LNCaP clone FGC (cell line): ENCODE data around the gene TRPC3.

Experiments
- DNase-seq: peaks from one replicate; pipeline ENCODE4 v3.0.0-alpha.2; 2011; ENCODE audit warnings: low read depth
- H3K4me3 ChIP-seq: 2 replicates; pipeline ENCODE4 v1.5.1; 2011; ENCODE audit warnings: mild to moderate bottlenecking, low read depth, low read length, control low read depth
- TF ChIP-seq, protein P1 (sequence below): IDR thresholded peaks from 2 replicates; pipeline ENCODE4 v1.5.1; 2012; ENCODE audit warnings: mild to moderate bottlenecking; ENCODE audit not compliant: control insufficient read depth, insufficient read depth; ENCODE audit errors: extremely low read depth

The TRPC3 gene

DNA sequence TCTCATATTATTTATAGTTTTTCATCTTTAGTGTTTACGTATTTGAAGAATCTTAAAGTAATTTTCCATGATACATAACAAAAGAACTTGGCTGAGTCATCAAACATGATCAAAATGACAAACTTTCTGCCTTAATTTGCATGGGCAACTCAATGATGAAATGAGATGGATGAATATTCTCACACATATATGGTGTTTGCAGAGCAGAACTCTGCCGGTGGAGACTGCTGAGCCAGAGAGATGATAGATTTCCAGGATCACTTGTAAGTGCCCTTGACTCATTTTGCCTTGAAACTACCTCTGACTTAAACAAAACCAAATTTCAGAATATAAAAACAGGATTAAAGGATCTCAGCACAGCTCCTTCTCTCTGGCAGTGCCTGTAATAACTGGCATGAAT, 38.2 kb downstream of the TRPC3 start:
- TF ChIP-seq, protein P1, sequence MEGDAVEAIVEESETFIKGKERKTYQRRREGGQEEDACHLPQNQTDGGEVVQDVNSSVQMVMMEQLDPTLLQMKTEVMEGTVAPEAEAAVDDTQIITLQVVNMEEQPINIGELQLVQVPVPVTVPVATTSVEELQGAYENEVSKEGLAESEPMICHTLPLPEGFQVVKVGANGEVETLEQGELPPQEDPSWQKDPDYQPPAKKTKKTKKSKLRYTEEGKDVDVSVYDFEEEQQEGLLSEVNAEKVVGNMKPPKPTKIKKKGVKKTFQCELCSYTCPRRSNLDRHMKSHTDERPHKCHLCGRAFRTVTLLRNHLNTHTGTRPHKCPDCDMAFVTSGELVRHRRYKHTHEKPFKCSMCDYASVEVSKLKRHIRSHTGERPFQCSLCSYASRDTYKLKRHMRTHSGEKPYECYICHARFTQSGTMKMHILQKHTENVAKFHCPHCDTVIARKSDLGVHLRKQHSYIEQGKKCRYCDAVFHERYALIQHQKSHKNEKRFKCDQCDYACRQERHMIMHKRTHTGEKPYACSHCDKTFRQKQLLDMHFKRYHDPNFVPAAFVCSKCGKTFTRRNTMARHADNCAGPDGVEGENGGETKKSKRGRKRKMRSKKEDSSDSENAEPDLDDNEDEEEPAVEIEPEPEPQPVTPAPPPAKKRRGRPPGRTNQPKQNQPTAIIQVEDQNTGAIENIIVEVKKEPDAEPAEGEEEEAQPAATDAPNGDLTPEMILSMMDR: no peak
- no peak for DNase-seq
- H3K4me3 ChIP-seq: no peak overlapping the region

DNA sequence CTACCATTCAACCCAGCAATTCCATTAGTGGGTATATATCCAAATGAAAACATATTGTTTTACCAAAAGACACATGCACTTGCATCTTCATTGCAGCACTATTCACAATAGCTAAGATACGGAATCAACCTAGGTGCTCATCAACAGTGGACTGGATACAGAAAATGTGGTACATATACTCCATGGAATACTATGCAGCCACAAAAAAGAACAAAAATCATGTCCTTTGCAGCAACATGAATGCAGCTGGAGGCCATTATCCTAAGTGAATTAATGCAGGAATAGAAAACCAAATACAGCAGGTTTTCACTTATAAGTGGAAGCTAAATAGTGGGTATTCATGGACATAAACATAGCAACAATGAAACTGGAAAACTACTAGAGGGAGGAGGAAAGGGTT, 43.5 kb downstream of the TRPC3 start:
- H3K4me3 ChIP-seq: no peak overlapping the region
- TF ChIP-seq, protein P1: no peak
- no peak for DNase-seq

DNA sequence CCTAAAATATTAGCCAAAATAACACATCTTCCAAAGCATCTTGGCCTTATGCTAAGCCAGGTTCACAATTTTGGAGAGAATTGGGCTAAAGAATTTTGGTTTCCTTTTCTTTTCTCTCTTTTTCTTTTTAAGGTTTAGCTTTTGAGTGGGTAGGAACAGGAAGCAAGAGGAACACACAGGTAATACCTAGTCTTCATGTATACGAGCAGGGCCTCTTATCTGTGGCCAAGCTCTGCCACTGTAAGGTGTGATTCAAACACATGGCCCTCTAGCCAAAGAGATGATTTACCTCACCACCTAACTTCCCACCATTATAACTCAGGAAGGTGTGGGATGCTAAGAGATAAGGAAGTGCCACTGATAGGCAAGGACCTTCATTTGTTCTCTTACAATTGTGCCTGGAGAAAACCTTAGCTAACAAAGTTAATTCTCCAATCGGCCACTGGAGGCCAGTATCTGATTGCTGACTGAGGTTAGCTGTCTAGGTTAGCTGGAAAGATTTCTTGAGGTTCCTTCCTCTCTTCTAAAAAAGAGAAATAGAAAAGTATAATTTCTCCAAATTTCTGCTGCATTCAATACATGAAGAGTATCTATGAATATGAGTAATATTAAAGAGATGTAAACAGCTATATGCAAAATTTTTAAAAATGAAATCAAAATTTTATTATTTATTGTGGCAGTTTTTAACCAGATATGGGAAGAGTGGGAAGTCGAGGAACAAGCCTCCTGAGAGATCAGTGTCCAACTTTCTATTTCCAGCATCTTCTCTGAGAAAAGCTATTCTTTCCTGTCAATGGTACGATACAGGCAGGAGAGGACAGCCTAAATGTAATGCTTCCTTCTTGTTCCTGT, 51.5 kb downstream of the TRPC3 start:
- H3K4me3 ChIP-seq: no peak overlapping the region
- TF ChIP-seq, protein P1: peak; percentile 87
- peak; percentile 31 for DNase-seq

DNA sequence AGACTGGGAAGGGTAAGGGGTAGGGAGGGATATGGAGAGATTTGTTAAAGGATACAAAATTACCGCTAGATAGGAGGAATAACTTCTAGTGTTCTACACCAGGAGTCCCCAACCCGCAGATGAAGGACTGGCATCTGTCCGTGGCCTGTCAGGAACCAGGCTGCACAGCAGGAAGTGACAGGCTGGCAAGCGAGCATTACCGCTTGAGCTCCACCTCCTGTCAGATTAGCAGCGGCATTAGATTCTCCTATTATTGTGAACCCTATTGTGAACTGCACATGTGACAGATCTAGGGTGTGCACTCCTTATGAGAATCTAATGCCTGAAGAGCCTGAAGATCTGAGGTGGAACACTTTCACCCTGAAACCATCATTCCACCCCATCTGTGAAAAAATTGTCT, 53.7 kb downstream of the TRPC3 start:
- TF ChIP-seq, protein P1: no peak
- DNase-seq: no peak
- no peak overlapping the region for H3K4me3 ChIP-seq

DNA sequence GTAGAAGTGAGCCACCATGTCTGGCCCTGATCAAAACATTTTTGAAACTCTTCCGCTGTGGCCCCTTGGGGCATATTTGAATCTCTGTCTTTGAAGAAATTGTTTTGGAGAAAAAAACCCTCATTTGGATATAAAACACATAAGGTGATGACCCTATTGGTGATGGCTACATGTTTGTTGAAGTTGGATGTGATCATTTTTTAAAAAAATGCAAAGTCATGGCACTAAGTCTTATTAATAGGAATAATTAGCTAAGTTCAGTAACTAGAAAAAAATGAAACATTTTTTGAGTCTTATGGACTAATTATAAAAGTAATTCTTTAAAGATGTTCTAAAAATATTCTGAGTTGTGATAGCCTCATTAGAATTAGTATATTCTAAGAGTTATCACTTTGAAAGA, 63.7 kb downstream of the TRPC3 start:
- TF ChIP-seq, protein P1: no peak

DNA sequence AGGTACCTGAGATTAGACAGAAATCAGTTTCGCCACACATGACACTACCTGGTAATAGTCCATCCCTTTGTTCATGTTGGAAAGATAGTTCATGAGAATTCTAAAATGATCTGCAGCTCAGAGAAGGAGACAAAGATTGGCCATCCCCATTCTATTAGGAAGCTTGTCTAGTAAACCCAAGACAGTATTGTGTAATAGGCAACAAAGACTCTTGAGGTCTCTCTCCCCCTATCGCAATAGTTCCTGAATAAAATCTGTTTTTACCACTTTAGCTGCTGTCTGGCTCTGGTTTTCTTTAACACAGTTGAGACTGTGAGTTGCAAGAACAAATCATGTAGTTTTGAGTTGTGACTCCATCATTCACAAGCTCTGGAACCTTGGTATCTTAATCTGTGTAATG, 66.7 kb downstream of the TRPC3 start:
- TF ChIP-seq, protein P1: no peak
- DNase-seq: no peak
- H3K4me3 ChIP-seq: no peak overlapping the region

More for the DNA sequence above, 63.7 kb downstream of the TRPC3 start:
- no peak for DNase-seq
- H3K4me3 ChIP-seq: no peak overlapping the region

DNA sequence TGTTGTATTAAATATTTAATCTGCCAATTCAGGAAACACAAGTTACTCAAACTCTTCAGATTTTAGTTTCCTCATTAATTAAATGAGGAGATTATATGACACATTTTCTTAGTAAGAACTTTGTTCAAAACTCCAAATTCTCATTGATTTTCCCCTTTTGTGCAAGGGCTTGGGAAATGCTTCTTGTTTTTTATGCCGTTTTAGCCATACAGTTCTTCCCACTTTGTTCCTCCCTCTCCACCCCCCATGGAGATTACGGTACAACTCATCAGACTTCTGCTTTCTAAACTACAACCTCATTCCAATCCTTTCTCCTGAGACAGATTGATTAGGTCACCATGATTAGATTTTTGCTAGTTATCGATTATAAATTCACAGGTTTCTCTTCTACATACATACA, 70.7 kb downstream of the TRPC3 start:
- no peak overlapping the region for H3K4me3 ChIP-seq
- TF ChIP-seq, protein P1: no peak
- DNase-seq: no peak
